Measurements from ENCODE around the gene MCM8.

MCM8 gene

DNA sequence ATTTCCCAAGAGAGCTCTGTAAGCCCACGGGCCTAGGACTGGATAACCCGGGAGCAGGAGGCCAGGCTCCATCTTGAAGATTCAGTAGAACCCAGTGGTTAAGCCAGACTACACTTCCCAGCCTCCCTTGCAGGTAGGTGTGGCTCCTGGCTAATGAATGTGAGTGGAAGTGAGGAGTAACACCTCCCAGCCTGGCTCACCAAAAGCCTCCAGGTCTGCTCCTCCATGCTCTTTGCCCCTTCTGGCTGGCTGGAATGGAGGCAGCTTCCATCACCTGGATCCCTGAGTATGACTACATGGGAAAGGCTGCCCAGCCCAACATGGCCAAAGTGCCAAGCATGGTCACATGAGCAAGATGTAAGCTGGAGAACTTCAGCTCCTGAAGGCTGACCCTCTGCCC lies 93.7 kb downstream of the MCM8 start:
- no peak for DNase-seq (ENCODE audit: low read depth)

- DNase-seq (ENCODE audit: low read depth): peak; percentile 14
These were observed 95.1 kb downstream of the MCM8 start for GRCh38 chr20:6045566-6045965.

DNA sequence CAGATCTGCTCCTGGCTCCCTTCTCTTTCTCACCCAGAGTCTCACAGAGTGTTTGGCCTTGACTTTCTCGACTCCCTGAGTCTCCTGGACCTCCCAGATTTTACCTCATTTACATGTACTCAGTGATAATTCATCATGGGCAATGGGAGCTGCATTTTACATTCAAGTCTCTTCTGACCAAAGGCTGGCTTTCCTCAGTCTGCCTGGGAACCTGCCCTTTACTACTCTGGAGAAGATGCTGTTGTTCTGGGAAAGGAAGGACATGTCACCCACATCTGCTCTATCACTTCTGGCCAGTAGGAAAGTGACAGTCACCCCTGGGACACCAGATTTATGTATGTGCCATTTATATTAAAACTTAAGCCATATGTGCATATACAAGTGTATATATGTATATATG lies 96.0 kb downstream of the MCM8 start:
- DNase-seq (ENCODE audit: low read depth): no peak

DNA sequence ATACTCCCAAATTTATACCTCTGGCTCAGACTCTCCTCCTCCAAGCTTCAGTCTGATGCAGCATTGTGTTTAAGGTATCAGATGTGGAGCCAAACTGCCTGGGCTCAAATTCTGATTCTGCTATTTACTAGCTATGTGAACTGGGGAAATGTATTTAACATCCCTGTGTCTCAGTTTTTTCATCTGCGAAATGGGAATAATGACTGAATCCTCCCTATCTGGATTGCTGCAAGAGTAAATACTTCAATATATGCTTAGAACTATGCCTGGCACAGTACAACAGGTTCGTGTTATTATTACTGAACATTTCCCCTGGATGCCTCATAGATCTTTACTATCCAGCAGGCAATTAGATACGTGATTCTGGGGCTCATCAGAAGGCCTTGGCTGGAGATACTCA lies 97.9 kb downstream of the MCM8 start:
- no peak for DNase-seq (ENCODE audit: low read depth)
